ENCODE measurements around the gene DDX1. TPM values are rescaled to one million over a fixed set of nuclear protein-coding genes. Genes with fewer than 3 reads are reported as not detected.

Gene DDX1
- total and polyA plus RNA-seq, 8 donors, result 74.2 to 153 (median 126) TPM

DNA sequence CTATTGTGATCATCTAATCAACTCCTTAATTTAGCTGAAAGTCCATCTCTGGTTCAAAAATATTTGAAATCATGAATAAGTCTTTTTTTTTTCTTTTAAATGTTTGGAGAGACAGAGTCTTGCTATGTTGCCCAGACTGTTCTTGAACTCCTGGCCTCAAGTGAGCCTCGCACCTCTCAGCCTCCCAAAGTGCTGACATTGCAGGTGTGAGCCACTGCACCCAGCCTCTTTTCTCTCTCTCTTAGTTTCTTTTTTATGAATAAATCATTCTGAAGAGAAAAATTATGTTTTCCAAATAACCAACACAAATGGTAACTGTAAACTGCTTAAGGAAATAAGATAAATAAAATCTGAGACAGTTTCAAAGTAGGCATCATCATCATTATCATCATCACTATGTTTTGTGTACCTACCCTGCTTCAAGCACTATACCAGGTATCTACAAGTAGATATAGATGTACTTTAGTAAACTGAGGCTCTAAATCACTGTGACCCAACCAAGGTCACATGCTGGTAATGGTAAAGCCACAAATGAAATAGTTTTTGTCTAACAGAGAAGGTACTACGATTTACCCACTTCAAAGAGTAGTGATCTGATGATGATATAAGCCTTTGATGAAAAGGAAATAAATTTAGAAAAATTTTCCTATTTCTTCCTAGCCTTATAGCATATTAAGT is 25.5 kb upstream of the DDX1 start:
- no peaks in the 10 kb centered on the region for H3K36me3 ChIP-seq
- no peaks in the 10 kb centered on the region for H3K27me3 ChIP-seq
- no peak for ATAC-seq
- intact Hi-C loops (cut with DNase I), result no loop called here
- no peak overlapping the region for H3K4me3 ChIP-seq
- H3K4me1 ChIP-seq, result no peaks in the 10 kb centered on the region
- H3K9me3 ChIP-seq, result no peaks in the 10 kb centered on the region
- no peak for DNase-seq
- H3K27ac ChIP-seq, result no peak overlapping the region
- TF ChIP-seq, protein P1, sequence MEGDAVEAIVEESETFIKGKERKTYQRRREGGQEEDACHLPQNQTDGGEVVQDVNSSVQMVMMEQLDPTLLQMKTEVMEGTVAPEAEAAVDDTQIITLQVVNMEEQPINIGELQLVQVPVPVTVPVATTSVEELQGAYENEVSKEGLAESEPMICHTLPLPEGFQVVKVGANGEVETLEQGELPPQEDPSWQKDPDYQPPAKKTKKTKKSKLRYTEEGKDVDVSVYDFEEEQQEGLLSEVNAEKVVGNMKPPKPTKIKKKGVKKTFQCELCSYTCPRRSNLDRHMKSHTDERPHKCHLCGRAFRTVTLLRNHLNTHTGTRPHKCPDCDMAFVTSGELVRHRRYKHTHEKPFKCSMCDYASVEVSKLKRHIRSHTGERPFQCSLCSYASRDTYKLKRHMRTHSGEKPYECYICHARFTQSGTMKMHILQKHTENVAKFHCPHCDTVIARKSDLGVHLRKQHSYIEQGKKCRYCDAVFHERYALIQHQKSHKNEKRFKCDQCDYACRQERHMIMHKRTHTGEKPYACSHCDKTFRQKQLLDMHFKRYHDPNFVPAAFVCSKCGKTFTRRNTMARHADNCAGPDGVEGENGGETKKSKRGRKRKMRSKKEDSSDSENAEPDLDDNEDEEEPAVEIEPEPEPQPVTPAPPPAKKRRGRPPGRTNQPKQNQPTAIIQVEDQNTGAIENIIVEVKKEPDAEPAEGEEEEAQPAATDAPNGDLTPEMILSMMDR (IDR thresholded peaks at IDR 0.05), result no peak

DNA sequence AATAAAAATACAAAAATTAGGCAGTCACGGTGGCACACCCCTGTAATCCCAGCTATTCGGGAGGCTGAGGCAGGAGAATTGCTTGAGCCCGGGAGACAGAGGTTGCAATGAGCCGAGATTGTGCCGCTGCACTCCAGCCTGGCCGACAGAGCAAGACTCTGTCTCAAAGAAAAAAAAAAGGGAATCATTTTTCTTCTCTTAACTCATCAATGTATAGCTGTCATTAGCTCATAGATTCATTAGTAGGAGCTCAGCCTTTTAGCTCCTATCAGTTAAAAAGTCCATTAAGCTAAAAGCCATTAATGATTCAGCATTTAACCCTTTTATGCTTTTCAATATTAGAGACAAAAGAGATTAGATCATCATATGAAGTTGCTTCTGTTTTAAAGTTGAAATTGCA is 24.8 kb upstream of the DDX1 start:
- Histone ChIP-seq H3K4me3 (no peak overlapping the region), H3K27ac (no peak overlapping the region), H3K9me3 (no peaks in the 10 kb centered on the region), H3K27me3 (no peaks in the 10 kb centered on the region), H3K4me1 (no peaks in the 10 kb centered on the region), H3K36me3 (no peaks in the 10 kb centered on the region)
- TF ChIP-seq, protein P1 (IDR thresholded peaks at IDR 0.05), result no peak
- DNase-seq, result no peak
- no peak for ATAC-seq
- intact Hi-C loops (cut with DNase I), result no loop called here

DNA sequence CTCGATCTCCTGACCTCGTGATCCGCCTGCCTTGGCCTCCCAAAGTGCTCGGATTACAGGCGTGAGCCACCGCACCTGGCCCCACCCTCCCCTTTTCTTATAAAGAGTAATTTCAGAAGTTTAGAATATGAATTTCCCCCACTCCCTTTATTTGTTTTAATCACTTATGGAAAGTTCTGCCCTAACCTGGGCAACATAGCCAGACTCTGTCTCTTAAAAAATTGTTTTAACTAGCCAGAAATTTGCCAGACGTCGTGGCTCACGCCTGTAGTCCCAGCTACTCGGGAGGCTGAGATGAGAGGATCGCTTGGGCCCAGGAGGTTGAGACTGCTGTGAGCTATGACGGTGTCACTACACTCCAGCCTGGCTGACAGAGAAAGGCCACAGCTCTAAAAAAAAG is 22.8 kb upstream of the DDX1 start:
- no peak overlapping the region for H3K4me3 ChIP-seq
- intact Hi-C loops (cut with DNase I), result no loop called here
- DNase-seq, result no peak
- ATAC-seq, result no peak
- no peaks in the 10 kb centered on the region for H3K9me3 ChIP-seq
- no peaks in the 10 kb centered on the region for H3K36me3 ChIP-seq
- TF ChIP-seq, protein P1 (IDR thresholded peaks at IDR 0.05), result no peak
- H3K4me1 ChIP-seq, result no peaks in the 10 kb centered on the region
- H3K27me3 ChIP-seq, result no peaks in the 10 kb centered on the region
- H3K27ac ChIP-seq, result no peak overlapping the region

DNA sequence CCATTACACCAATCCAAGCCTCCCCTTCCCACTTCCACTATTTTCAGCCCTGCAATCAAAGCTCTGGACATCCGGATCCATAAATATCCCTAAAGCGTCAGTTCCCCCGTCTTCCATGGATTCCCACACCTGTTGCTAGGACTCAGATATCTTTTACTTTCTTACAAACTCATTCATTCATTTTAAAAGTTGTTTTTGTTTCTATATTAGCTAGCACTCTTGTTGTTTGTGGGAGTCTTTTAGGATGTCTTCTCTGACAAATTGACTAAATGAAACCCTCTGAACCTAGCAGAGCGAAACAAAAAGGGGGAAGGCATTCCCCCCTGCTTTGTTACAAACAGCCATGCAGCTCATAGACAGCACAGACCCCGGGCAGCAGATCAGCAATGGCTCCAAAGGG is 21.6 kb upstream of the DDX1 start:
- DNase-seq, result no peak
- H3K27me3 ChIP-seq, result no peaks in the 10 kb centered on the region
- H3K4me1 ChIP-seq, result no peaks in the 10 kb centered on the region
- no peaks in the 10 kb centered on the region for H3K36me3 ChIP-seq
- ATAC-seq, result no peak
- H3K27ac ChIP-seq, result no peak overlapping the region
- intact Hi-C loops (cut with DNase I), result no loop called here
- TF ChIP-seq, protein P1 (IDR thresholded peaks at IDR 0.05), result no peak
- no peaks in the 10 kb centered on the region for H3K9me3 ChIP-seq
- H3K4me3 ChIP-seq, result no peak overlapping the region

DNA sequence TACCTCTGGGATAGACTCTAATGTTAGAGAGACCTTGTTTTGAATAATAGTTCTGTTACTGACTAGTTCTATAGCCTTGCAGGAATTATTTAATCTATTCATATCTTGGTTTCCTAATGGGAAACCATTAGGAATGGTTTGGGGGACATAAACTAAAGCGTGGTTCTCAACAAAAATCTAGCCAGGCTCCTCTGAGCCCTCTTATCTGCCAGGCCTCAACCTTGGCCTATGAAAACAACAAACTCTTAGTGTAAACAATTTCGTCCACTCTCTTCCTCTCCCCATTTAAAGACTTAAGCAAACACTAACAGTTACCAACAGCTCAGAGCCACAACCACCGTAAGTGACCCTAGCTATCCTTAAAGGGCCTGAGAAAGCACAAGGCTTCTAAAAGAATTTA is 19.9 kb upstream of the DDX1 start:
- Histone ChIP-seq H3K4me3 (no peak overlapping the region), H3K27ac (no peak overlapping the region), H3K4me1 (no peaks in the 10 kb centered on the region), H3K36me3 (no peaks in the 10 kb centered on the region), H3K9me3 (no peaks in the 10 kb centered on the region), H3K27me3 (no peaks in the 10 kb centered on the region)
- TF ChIP-seq, protein P1 (IDR thresholded peaks at IDR 0.05), result no peak
- DNase-seq, result no peak
- no peak for ATAC-seq
- intact Hi-C loops (cut with DNase I), result no loop called here

Data from left lung (tissue), 10 donors.